Umbilical cord (tissue), 2 donors: ENCODE data around the gene NHERF1. TPM values are rescaled to one million over a fixed set of nuclear protein-coding genes. Genes with fewer than 3 reads are reported as not detected.

Source experiments
- DNase-seq: peaks from one replicate; pipeline ENCODE4 v3.0.0-alpha.2; 2015; ENCODE audit warnings: low spot score
- total RNA-seq: library from RNA; depleted of rRNA; stranded (reverse); fragments of >200 nt; gene quantifications from one replicate; pipeline ENCODE4 v1.2.3, GENCODE V29; 2014; ENCODE audit warnings: low replicate concordance; ENCODE audit not compliant: insufficient read depth

NHERF1 gene
- total RNA-seq, 1 donor from 2014 or later = 12.5 TPM

DNA sequence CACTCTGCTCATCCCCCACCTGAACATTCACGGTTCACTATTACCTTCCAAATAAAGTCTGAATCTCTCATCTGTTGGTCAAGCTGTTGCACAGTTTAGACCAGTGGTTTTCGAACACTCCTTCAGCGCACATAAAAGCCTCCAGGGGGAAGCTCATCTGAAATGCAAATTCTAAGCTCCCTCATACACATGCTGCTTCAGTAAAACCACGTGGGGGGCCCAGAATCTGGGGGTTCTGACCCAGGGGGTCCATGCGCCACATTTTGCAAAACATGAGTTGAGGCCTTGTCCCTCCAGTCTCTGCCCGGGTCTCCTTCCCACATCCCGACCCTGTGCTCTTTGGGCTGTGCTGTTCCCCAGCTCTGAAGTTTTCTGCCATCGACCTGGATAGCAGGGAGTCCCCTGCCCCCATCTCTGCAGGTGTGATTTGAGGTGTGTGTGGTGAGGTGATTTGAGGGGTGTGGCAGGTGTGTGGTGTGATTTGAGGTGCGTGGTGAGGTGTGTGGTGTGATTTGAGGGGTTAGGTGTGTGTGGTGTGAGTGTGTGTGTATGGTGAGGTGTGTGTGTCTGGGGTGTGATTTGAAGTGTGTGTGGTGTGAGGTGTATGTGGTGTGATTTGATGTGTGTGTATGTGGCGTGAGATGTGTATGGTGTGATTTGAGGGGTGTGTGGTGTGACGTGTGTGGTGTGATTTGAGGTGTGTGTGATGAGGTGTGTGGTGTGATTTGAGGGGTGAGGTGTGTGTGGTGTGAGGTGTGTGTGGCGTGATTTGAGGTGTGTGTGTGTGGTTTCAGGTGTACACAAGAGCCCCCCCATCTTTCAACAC is 16.2 kb upstream of the NHERF1 start:
- no peak for DNase-seq

DNA sequence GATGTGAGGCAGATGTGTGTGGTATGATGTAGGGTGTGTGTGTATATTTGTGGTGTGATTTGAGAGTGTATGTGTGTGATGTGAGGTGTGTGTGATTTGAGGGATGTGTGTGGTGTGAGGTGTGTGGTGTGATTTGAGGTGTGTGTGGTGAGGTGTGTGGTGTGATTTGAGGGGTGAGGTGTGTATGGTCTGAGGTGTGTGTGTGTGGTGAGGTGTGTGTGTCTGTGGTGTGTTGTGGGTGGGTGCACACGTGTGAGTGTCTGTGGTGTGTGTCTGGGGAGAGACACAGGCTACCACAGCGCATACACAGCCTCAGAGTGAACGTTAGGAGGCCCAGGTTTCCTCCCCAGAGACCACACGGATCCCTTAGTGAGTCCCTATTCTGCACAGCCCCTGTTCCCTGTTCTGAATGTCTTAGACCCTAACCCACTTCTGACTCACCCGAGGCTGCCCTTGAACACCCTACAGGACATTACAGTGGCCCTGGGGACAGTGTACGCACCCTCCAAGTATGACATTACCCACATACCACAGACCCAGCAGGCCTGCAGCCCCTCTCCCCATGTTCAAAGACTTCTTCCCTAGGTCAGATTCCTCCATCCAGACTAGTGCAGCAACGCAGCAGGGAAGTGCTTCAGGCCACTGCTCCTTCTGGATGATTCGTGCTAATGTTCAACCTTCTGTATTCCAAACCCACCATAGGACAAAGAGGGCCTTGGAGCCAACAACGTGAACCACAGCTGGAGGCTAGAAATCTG is 14.9 kb upstream of the NHERF1 start:
- no peak for DNase-seq

DNA sequence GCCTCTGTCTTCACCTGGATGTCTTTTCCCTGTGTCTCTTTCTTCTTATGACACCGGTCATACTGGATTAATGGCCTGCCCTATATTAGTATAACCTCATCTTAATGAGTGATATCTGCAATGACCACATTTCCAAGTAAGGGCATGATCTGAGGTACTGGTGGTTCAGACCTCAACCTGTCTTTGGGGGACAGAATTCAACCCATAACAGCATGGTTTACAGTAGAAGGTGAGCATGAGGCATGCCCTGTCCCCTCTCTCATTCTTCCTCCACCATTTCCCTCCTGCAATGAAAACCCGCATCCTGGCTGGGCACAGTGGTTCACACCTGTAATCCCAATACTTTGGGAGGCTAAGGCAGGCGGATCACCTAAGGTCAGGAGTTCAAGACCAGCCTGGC is 14.2 kb upstream of the NHERF1 start:
- no peak for DNase-seq

DNA sequence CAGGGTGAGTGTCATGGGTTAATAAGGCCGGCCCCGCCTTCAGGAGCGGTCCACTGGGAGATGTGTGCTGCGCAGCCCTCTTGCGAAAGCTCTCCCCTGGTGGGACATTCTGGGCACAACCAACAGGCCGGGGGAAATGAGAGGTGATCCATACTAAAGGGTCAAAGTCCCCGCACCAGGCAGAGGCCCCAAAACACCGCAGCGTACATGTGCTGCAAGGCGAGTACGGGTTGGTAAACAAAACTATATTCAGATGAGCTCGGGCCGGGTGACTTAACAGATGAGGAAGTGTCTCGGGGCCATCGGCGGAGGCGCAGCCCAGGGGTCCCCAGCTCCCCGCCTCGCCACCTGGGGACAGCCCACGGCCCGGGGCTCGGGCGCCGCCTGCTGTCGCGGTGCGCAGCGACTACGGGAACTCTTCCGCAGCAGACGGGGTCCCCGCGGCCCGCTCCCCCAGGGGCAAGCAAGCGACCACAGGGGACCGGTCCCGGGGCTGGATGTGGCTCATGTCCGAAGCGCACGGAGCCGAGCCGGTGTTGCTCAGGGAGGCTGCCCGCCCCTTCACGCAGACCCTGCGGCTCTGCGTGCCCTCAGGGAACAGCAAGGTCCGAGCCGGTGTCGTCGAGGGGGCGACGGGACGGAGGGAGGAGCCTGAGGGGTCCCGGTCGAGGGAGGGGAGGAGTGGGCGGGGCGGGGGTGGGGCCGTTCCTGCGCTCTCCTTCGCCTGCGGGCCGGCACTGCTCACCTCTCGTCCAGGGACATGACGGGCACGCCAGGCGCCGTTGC is 11.7 kb upstream of the NHERF1 start, which contains the start of gene RAB37:
Gene RAB37, plus strand, starts transcription at position 744 of the 786 bp plus-strand sequence. Its CDS starts 17 bp downstream, at position 761.
- peak; percentile 24 for DNase-seq

DNA sequence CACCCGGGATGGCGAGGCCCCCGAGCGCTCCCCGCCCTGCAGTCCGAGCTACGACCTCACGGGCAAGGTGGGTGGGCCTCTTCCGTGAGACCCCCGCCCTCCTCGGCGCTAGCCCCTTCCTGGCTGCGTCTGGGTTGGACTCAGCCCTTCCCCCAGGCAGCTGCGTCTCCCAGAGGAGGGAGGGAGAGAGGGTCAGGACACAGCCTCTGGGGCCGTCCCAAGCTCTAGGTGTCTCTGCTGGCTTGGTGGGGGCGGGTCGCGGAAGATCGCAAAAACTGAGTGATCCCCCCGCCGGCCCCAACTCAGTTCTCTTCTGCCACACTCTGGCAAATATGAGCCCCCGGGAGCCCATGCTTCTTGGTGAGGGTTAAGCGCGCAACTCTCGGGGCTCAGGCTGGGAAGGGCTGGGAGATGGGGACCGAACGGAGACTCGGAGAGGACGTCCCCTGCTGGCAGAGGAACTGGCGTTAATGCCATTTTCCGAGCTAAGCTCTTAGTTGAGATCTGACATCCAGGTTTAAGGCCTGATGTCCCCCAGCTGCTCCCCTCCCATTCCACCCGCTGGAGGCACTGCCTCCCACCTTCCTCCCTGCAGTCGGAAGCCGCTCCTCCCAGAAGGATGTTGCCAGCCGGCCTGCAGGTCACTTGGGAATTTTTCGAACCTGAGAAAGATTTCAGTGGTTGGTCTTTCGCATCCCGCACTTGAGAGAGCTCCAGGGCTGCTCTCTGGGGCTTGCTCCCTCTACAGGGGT is 11.0 kb upstream of the NHERF1 start:
- no peak for DNase-seq

DNA sequence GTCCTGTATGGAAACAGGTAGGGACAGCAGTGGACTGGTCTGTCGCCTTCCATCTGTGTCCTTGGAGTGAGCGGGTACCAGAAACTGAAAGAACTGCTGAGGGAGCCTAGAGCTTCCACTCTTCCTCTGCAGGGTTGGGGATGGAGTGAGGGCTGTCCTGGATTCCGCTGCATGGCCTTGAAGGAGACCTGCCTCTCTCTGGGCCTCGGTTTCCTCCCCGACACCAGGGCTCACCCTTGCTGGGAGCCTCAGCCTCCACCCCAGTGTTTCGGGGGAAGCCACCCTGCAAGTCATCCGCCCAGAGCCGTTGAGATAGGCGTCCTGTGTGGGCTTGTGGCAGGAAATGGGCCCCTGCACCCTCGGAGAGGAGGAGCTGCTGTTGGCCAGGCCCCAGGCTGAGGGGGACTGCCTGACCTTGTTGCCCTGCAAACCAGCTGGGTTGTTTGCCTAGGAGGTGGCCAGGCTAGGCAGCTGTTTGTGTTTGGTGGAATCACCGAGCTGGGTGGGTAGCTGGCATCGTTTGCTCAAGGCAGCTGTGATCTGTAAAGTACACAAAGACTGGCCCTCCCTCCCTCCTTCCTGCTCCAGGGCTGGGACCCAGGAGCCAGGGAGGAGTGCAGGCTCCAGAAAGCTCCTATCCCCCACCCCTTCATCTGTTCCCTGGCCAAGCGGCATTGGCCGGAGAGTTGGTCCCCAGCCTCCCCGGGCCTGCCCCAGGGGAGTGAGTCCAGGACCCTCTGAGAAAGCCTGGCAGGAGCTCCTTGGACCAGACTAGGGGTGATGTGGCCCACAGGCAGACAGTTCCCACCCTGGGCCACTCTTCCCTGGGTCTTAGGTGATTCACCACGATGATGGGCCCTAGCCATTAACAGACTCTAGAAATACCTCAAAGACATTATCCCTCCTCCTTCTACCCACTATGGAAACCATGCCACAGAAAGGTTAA is 10.1 kb upstream of the NHERF1 start:
- DNase-seq = no peak

DNA sequence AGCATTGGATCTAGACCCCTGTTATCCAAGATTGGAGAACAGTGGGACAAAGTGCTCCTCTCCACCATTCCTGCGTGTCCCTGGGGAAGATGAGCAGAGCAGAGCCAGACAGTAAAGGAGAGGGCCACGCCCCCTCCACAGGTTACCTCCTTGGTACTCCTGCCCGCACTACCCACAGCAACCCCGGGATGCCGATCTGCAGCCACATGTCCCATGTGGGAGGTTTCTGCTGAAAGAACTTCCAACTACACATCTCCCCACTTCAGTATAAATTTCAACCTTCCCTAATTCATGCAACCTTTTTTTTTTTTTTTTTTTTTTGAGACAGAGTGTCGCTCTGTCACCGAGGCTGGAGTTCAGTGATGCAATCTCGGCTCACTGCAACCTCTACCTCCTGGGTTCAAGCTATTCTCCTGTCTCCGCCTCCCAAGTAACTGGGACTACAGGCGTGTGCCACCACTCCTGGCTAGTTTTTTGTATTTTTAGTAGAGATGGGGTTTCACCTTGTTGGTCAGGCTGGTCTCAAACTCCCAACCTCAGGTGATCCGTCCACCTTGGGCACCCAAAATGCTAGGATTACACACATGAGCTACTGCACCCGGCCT is 9.1 kb upstream of the NHERF1 start:
- DNase-seq = no peak

DNA sequence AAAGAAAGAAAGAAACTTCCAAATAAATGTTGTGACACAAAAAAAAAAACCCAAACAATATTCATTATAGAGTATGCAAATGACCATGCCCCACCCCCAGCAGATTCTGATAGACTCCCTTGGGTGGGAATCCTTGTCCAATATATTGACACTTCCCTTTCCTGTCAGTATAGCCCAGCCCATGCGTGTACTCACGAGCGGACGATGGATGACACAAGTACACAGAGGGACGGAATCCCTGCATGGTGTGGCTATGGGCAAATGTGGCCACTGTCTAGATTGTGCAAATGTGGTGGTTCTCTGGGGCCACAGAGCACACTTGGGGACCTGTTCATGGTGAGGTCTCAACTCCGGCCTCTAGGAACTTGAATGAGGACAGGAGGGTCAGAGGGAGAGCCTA is 8.3 kb upstream of the NHERF1 start:
- no peak for DNase-seq

DNA sequence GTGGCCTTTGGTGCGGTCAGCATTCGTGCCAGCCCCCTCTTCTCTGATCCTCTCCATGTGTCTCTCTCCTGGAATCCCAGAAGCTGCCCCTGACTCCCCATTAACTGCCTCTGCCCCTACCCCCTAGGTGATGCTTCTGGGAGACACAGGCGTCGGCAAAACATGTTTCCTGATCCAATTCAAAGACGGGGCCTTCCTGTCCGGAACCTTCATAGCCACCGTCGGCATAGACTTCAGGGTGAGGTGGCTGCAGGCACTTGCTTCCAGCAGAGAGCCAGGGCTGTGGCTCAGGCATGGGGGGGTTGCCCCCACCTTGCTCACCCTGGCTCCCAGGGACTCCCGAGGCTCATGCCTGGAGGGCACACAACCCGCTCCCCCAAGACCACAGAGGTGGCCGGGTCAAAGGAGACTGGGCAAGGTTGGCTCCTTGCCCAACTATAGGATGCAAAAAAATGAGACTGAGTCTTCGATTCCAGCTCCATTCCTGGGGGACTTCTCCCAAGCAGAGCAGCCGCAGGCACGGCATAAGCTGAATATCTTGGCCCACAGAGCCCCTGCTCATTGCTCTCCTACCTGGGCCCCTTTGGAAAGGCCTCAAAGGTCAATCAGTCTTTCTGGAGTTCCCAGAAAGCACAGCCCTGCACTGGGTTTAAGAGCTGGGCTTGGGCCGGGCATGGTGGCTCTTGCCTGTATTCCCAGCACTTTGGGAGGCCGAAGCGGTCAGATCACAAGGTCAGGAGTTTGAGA is 7.6 kb upstream of the NHERF1 start:
- no peak for DNase-seq

DNA sequence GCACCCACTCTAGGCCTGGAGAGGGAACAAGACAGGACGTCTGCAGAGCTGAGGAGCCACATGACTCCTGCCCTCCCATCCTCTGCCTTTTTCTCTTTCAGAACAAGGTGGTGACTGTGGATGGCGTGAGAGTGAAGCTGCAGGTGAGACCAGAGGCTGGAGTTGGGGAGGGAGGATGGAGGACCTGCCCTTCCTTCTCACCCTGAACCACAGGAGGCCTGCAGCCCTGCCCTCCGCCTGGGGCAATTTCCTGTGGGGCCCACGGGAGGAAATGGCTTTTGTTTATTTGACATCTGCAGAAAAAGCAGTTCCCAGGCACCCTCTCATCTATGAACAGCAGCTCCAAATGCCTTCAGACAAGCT is 6.3 kb upstream of the NHERF1 start:
- no peak for DNase-seq

DNA sequence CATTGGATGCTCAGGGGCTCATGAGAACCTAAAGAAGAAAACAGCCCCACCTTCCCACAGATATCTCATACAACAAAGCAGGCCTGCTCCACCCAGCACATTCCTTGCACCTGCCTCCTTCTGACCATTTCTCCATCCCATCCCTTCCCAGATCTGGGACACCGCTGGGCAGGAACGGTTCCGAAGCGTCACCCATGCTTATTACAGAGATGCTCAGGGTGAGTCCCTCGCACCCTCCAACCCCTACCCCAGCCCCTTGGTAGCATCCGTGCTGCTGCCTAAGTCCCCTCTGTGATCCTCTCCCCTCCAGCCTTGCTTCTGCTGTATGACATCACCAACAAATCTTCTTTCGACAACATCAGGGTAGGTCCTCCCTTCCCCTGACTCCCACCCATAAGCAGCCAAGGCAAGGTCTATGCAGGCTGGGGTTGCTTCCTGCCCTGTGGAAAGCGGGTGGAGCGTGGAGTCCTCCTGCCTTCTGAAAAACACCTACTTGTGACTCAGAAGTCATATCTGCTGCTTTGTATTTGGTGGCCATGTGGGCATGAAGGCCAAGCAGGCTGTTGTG is 5.4 kb upstream of the NHERF1 start:
- DNase-seq = no peak

DNA sequence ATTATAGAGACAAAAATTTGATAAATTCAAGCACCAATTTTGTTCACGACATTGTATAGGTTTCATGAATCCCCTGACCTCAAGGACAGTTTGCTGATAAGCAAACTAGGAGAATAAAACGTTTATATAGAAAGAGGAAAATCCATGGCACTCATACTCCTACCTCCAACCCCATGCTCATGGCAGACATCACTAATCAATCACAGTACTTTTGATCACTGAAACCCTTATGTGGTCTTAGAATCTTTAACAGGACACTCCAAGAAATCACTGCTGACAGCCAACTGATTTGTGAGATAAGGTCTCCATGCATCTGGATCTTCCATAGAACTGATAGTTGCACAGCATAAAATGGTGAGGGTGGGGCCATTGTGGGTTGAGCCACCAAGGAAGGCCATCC is 4.7 kb upstream of the NHERF1 start:
- DNase-seq = no peak

DNA sequence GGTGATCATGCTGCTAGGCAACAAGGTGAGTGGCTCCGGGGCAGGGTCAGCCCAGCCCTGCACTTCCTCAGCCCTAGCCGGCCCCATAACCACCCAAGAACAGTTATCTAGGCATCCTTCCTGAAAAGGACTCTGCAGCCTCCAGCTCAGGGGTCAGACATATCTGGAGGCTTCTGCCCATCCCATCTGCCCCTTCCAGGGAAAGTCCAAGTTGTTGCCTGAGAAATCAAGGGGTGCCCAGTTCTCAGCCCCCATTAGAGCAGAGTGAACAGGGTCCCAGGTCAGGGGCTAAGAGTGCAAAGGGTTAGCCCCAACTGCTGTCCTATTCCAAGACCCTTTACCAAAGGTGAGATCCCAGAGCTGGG is 4.1 kb upstream of the NHERF1 start:
- no peak for DNase-seq

DNA sequence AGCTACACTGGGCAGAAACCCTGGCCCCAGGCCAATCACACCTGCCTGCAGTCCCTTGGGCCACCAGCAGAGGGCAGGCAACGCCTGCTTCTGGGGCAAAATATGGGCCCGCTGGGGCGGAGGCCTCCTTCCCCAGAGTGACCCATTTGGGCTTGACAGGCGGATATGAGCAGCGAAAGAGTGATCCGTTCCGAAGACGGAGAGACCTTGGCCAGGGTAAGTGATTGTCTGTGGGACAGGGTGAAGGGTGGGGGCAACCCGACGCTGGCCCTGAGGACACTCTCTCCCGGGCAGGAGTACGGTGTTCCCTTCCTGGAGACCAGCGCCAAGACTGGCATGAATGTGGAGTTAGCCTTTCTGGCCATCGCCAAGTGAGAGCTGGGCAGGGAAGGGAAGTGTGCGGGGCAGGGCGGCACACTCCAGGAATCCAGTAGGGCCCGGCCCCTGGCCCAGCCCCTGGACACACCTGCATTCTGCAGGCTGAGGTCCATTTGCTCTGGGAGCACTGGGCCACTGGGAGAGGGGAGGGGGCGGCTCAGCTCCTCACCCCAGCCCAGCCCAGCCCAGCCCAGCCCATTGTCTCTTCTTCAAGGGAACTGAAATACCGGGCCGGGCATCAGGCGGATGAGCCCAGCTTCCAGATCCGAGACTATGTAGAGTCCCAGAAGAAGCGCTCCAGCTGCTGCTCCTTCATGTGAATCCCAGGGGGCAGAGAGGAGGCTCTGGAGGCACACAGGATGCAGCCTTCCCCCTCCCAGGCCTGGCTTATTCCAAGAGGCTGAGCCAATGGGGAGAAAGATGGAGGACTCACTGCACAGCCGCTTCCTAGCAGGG is 3.5 kb upstream of the NHERF1 start:
- DNase-seq = peak; percentile 62

DNA sequence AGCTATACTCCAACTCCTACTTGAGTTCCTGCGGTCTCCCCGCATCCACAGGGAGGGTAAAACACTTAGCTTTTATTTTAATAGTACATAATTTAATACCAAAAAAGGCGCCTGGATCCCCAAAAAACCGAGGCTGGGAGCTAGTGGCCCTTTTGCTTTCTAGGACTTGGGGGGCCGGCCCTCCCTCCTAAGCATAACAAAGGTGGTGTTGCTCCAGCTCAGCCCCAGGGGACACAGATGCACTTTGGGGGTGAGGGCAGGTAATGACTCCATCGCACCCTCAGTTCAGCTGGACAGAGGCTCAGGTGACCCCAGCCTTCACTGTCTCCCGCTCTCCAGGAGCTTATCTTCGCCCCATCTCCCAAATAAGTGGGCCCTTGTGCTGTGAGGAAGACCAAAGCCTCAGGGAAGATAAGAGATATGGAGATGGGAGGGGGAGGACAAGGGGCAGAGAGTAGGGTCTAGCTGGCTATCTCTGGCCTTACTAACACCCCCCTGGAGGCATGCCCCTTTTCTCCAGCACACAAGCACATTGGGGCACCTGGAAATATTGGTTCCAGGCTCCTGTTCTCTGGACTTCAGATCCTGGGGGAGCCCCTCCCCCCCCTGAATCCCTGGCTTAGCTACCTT is 2.8 kb upstream of the NHERF1 start:
- no peak for DNase-seq

DNA sequence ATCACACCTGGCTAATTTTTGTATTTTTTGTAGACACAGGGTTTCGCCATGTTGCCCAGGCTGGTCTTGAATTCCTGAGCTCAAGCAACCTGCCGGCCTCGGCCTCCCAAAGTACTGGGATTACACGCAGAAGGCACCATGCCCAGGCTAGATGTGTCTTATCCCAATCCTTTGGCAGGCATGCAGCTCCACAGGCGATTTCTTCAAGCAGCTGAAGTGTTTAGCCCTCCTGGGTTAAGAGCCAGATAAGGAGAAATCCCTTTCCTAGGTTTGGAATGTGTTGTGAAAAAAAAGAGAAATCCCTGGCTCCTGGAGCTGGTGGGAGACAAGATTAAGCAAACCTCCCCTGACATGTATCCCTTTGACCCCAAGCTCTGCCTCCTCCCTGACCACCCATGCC is 2.1 kb upstream of the NHERF1 start:
- DNase-seq = peak; percentile 88

DNA sequence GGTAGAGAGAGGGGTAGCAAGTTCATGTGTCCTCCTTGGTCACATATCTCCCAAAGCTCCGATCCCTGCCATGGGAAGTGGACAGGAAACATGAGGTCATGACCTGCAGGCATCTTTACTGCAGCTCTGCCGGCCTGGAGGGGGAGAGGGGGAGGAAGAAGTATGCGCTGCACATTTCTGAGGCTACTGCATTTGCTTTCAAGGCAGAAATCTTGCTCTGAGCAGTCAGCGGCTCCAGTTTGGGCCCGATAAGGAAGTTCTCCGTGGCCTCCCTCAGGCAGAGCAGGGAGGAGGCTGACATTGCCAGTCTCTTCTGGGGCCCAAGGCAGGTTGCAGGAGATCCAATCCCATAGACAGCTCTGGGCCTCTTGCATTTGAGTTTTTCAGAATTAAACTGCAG is 1.5 kb upstream of the NHERF1 start:
- DNase-seq = peak; percentile 72

DNA sequence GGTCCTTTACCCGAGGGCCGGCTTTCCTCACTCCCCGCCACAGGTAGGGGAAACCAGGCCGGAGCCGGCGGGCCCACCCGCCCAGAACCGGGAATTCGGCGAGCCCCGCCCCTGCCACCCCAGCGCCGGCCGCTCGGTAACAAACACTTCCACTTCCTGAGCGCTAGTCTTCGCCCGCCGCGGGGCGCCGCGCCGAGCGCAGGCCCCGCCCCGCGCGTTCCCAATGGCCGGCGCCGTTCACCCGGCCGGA is 224 bp upstream of the NHERF1 start:
- DNase-seq = no peak
